ENCODE results near the gene DUS1L.

The DUS1L gene

GRCh38 chr17:82085931-82086764, 20.5 kb upstream of the DUS1L start:
- no peak overlapping the region for H3K4me3 ChIP-seq
- H3K9me3 ChIP-seq = no peaks in the 10 kb centered on the region
- H3K27me3 ChIP-seq = no peaks in the 10 kb centered on the region
- intact Hi-C loops (cut with DNase I; ENCODE audit: low total_unique reads) = no loop called here
- H3K36me3 ChIP-seq = peaks cover 97 to 100% (median 100%) of the 10 kb centered on the region in 3 donors
- no peak overlapping the region for H3K27ac ChIP-seq
- no peak for DNase-seq
- no peak for TF ChIP-seq CTCF (IDR thresholded peaks at IDR 0.05)
- no peaks in the 10 kb centered on the region for H3K4me1 ChIP-seq

GRCh38 chr17:82085031-82085861, 19.6 kb upstream of the DUS1L start:
- no peak for DNase-seq
- intact Hi-C loops (cut with DNase I; ENCODE audit: low total_unique reads) = no loop called here
- no peak for TF ChIP-seq CTCF (IDR thresholded peaks at IDR 0.05)
- no peaks in the 10 kb centered on the region for H3K4me1 ChIP-seq
- H3K4me3 ChIP-seq = no peak overlapping the region
- no peaks in the 10 kb centered on the region for H3K9me3 ChIP-seq
- H3K27me3 ChIP-seq = no peaks in the 10 kb centered on the region
- H3K36me3 ChIP-seq = peaks cover 97 to 100% (median 100%) of the 10 kb centered on the region in 3 donors
- H3K27ac ChIP-seq = no peak overlapping the region

GRCh38 chr17:82084373-82085030, 18.9 kb upstream of the DUS1L start:
- intact Hi-C loops (cut with DNase I; ENCODE audit: low total_unique reads) = no loop called here
- H3K36me3 ChIP-seq = peaks cover 93 to 100% (median 100%) of the 10 kb centered on the region in 3 donors
- H3K4me3 ChIP-seq = no peak overlapping the region
- DNase-seq = no peak
- H3K4me1 ChIP-seq = no peaks in the 10 kb centered on the region
- no peak overlapping the region for H3K27ac ChIP-seq
- H3K9me3 ChIP-seq = no peaks in the 10 kb centered on the region
- no peaks in the 10 kb centered on the region for H3K27me3 ChIP-seq
- no peak for TF ChIP-seq CTCF (IDR thresholded peaks at IDR 0.05)

GRCh38 chr17:82083533-82084359, 18.1 kb upstream of the DUS1L start:
- intact Hi-C loops (cut with DNase I; ENCODE audit: low total_unique reads) = no loop called here
- Histone ChIP-seq H3K36me3 (peaks cover 85 to 100% (median 100%) of the 10 kb centered on the region in 3 donors), H3K27me3 (no peaks in the 10 kb centered on the region), H3K9me3 (no peaks in the 10 kb centered on the region), H3K27ac (no peak overlapping the region), H3K4me3 (no peak overlapping the region), H3K4me1 (no peaks in the 10 kb centered on the region)
- no peak for TF ChIP-seq CTCF (IDR thresholded peaks at IDR 0.05)
- no peak for DNase-seq

- Histone ChIP-seq H3K4me1 (no peaks in the 10 kb centered on the region), H3K36me3 (peaks cover 80 to 100% (median 99%) of the 10 kb centered on the region in 3 donors), H3K9me3 (no peaks in the 10 kb centered on the region), H3K4me3 (no peak overlapping the region), H3K27ac (no peak overlapping the region), H3K27me3 (no peaks in the 10 kb centered on the region)
- no peak for DNase-seq
- no peak for TF ChIP-seq CTCF (IDR thresholded peaks at IDR 0.05)
- intact Hi-C loops (cut with DNase I; ENCODE audit: low total_unique reads) = no loop called here
Observed at GRCh38 chr17:82083009-82083408, 17.4 kb upstream of the DUS1L start.

Data from tibial artery (tissue), 4 donors.